ENCODE data around the gene ZNF681.
"Not testable (repeated sequence)": the region's sequence is repeated elsewhere in the genome, so short reads cannot be mapped to it uniquely, and the experiment has no call there.

The ZNF681 gene

DNA sequence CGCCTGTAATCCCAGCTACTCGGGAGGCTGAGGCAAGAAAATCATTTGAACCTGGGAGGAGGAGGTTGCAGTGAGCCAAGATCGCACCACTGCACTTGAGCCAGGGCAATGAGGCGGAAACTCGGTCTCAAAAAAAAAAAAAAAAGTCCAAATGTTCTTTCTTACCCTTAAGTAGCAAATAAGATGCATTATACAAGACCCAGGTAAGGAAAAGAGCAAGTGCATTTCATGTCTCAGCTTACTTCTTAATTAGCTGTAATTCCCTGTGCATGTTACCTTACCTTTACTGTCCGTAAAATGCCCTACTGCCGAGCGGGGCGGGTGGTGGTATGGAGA is 3.8 kb upstream of the ZNF681 start:
- TF ChIP-seq, protein P1, sequence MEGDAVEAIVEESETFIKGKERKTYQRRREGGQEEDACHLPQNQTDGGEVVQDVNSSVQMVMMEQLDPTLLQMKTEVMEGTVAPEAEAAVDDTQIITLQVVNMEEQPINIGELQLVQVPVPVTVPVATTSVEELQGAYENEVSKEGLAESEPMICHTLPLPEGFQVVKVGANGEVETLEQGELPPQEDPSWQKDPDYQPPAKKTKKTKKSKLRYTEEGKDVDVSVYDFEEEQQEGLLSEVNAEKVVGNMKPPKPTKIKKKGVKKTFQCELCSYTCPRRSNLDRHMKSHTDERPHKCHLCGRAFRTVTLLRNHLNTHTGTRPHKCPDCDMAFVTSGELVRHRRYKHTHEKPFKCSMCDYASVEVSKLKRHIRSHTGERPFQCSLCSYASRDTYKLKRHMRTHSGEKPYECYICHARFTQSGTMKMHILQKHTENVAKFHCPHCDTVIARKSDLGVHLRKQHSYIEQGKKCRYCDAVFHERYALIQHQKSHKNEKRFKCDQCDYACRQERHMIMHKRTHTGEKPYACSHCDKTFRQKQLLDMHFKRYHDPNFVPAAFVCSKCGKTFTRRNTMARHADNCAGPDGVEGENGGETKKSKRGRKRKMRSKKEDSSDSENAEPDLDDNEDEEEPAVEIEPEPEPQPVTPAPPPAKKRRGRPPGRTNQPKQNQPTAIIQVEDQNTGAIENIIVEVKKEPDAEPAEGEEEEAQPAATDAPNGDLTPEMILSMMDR (IDR thresholded peaks at IDR 0.05; ENCODE audit: low read depth, low read length, missing control alignments), result no peak
- in situ Hi-C loops (cut with HindIII; ENCODE audit: low sequenced_read_pairs), result no loop called here
- peak overlapping the region; percentile 69 for H3K4me3 ChIP-seq (ENCODE audit: low read depth, low read length)
- no peak for DNase-seq (ENCODE audit: low read depth)

GRCh38 chr19:23760326-23760725 is 1.6 kb upstream of the ZNF681 start:
- in situ Hi-C loops (cut with HindIII; ENCODE audit: low sequenced_read_pairs); H3K4me3 ChIP-seq (ENCODE audit: low read depth, low read length); DNase-seq (ENCODE audit: low read depth): not testable (repeated sequence)

GRCh38 chr19:23743633-23744232 is 15.0 kb downstream of the ZNF681 start:
- DNase-seq (ENCODE audit: low read depth); in situ Hi-C loops (cut with HindIII; ENCODE audit: low sequenced_read_pairs); H3K4me3 ChIP-seq (ENCODE audit: low read depth, low read length): not testable (repeated sequence)

- H3K4me3 ChIP-seq (ENCODE audit: low read depth, low read length); DNase-seq (ENCODE audit: low read depth); in situ Hi-C loops (cut with HindIII; ENCODE audit: low sequenced_read_pairs): not testable (repeated sequence)
These were observed 27.8 kb downstream of the ZNF681 start for GRCh38 chr19:23730729-23731465.

DNA sequence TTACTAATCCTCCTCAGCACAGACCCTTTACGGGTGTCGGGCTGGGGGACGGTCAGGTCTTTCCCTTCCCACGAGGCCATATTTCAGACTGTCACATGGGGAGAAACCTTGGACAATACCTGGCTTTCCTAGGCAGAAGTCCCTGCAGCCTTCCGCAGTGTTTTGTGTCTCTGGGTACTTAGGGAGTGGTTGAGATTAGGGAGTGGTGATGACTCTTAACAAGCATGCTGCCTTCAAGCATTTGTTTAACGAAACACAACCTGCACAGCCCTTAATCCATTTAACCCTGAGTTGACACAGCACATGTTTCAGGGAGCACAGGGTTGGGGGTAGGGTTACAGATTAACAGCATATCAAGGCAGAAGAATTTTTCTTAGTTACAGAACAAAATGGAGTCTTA is 34.5 kb downstream of the ZNF681 start:
- in situ Hi-C loops (cut with HindIII; ENCODE audit: low sequenced_read_pairs); DNase-seq (ENCODE audit: low read depth); H3K4me3 ChIP-seq (ENCODE audit: low read depth, low read length): not testable (repeated sequence)

DNA sequence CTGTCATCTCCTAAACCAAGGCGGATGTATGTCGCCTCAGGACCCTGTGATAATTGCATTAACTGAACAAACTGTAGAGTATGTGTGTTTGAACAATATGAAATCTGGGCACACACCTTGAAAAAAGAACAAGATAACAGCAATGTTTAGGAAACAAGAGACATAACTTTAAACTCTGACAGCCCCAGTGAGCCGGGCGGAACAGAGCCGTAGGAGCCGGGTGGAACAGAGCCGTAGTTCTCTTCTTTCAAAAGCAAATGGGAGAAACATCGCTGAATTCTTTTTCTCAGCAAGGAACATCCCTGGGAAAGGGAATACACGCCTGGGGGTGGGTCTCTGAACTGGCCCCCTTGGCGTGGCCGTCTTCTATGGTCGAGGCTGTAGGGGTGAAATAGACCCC is 39.9 kb downstream of the ZNF681 start:
- TF ChIP-seq, protein P1 (IDR thresholded peaks at IDR 0.05; ENCODE audit: low read depth, low read length, missing control alignments), result no peak
- no peak for DNase-seq (ENCODE audit: low read depth)
- in situ Hi-C loops (cut with HindIII; ENCODE audit: low sequenced_read_pairs), result no loop called here
- no peak overlapping the region for H3K4me3 ChIP-seq (ENCODE audit: low read depth, low read length)

DNA sequence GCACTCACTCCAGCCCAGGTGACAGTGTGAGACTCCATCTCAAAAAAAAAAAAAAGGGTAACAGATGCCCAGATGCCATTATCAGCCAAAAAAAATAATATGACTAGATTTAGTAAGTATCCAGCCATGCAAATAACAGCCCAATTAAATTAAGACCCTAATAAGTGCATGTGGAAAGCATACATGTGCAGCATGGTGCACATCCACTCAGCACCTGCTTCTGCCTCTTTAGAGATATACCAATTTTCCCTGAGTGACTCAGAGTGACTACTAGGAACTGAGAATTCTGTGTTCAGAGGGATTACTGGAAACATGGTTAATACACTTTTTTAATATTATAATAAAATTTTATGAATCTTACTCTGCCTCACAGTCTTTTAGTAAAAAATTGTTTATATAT is 41.9 kb downstream of the ZNF681 start:
- DNase-seq (ENCODE audit: low read depth), result no peak
- TF ChIP-seq, protein P1 (IDR thresholded peaks at IDR 0.05; ENCODE audit: low read depth, low read length, missing control alignments), result no peak
- H3K4me3 ChIP-seq (ENCODE audit: low read depth, low read length), result no peak overlapping the region
- in situ Hi-C loops (cut with HindIII; ENCODE audit: low sequenced_read_pairs), result no loop called here

GRCh38 chr19:23709347-23709746 is 49.3 kb downstream of the ZNF681 start:
- in situ Hi-C loops (cut with HindIII; ENCODE audit: low sequenced_read_pairs), result no loop called here
- TF ChIP-seq, protein P1 (IDR thresholded peaks at IDR 0.05; ENCODE audit: low read depth, low read length, missing control alignments), result no peak
- no peak for DNase-seq (ENCODE audit: low read depth)
- H3K4me3 ChIP-seq (ENCODE audit: low read depth, low read length), result no peak overlapping the region

DNA sequence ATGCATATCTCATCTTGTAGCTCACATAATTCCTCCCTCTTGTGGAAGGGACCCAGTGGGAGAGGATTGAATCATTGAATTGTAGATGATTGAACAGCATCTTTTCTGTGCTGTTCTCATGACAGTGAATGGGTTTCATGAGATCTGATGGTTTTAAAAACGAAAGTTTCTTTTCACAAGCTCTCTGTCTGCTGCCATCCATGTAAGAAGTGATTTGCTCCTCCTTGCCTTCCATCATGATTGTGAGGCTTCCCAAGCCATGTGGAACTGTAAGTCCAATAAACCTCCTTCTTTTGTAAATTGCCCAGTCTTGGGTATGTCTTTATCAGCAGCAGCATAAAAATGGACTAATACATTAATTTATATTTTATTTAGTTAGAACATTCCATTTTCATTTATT is 52.0 kb downstream of the ZNF681 start:
- TF ChIP-seq, protein P1 (IDR thresholded peaks at IDR 0.05; ENCODE audit: low read depth, low read length, missing control alignments), result no peak
- in situ Hi-C loops (cut with HindIII; ENCODE audit: low sequenced_read_pairs), result no loop called here

More for the DNA sequence above, 52.0 kb downstream of the ZNF681 start:
- no peak for DNase-seq (ENCODE audit: low read depth)
- no peak overlapping the region for H3K4me3 ChIP-seq (ENCODE audit: low read depth, low read length)

Data from astrocyte of the cerebellum (primary cell).